NCI-H1417 treated with DMSO at 0.1 percent for 48 hours (cell line): ENCODE data around the gene CCNA1.

Experiments used
- DNase-seq: peaks from one replicate; lab custom pipeline; 2025; lab: John Stamatoyannopoulos, UW

Gene CCNA1

GRCh38 chr13:36432106-36432544, at the start of gene CCNA1:
CCNA1 (plus strand) TSS chr13:36432495; CDS start chr13:36433057, 562 bp downstream.
- DNase-seq, result peak; percentile 39

- DNase-seq, result no peak
Measured at GRCh38 chr13:36385489-36385888, 46.8 kb upstream of the CCNA1 start.

- no peak for DNase-seq
Measured at GRCh38 chr13:36395280-36395679, 37.0 kb upstream of the CCNA1 start.

GRCh38 chr13:36405151-36405550, 27.1 kb upstream of the CCNA1 start:
- no peak for DNase-seq

GRCh38 chr13:36412736-36413135, 19.6 kb upstream of the CCNA1 start:
- no peak for DNase-seq

GRCh38 chr13:36413161-36413560, 19.1 kb upstream of the CCNA1 start:
- no peak for DNase-seq

- DNase-seq, result no peak
Measured at GRCh38 chr13:36414461-36414860, 17.8 kb upstream of the CCNA1 start.

GRCh38 chr13:36417331-36417730, 15.0 kb upstream of the CCNA1 start:
- DNase-seq, result no peak

GRCh38 chr13:36418022-36418805, 14.1 kb upstream of the CCNA1 start:
- no peak for DNase-seq

- DNase-seq, result peak; percentile 24
Measured at GRCh38 chr13:36420437-36420891, 11.8 kb upstream of the CCNA1 start.

- no peak for DNase-seq
Measured at GRCh38 chr13:36421447-36421846, 10.8 kb upstream of the CCNA1 start.

GRCh38 chr13:36428086-36428485, 4.2 kb upstream of the CCNA1 start:
- no peak for DNase-seq

GRCh38 chr13:36430247-36431203, 1.8 kb upstream of the CCNA1 start:
- no peak for DNase-seq

- DNase-seq, result no peak
Measured at GRCh38 chr13:36431204-36432105, 840 bp upstream of the CCNA1 start.

GRCh38 chr13:36436811-36437210, 4.5 kb downstream of the CCNA1 start:
- no peak for DNase-seq

- DNase-seq, result no peak
Measured at GRCh38 chr13:36438594-36439483, 6.5 kb downstream of the CCNA1 start.

GRCh38 chr13:36445278-36445677, 13.0 kb downstream of the CCNA1 start:
- DNase-seq, result no peak

GRCh38 chr13:36445891-36446351, 13.6 kb downstream of the CCNA1 start:
- no peak for DNase-seq

- no peak for DNase-seq
Measured at GRCh38 chr13:36447501-36447900, 15.2 kb downstream of the CCNA1 start.

GRCh38 chr13:36450534-36450933, 18.2 kb downstream of the CCNA1 start:
- DNase-seq, result no peak

- DNase-seq, result no peak
Measured at GRCh38 chr13:36453516-36453915, 21.2 kb downstream of the CCNA1 start.
